GM12878 (cell line): ENCODE measurements around the gene KASH5. TPM values are rescaled to one million over a fixed set of nuclear protein-coding genes. Genes with fewer than 3 reads are reported as not detected.

Experiments used
- ATAC-seq: fragments of 200-7000 bp; cut with Tn5 transposase; 3 replicates; pipeline ENCODE4 v1.9.1; 2020; ENCODE audit warnings: mild to moderate bottlenecking, moderate library complexity
- BruUV-seq: library from RNA; stranded (reverse); fragments of 400-500 nt; replicated peaks from 2 replicates; lab custom pipeline; 2021; lab: Mats Ljungman, UMichigan
- CTCF ChIA-PET: fragments of 300-600 bp; sonication (Branson Sonifier 250); formaldehyde crosslinking; extraction: SDS; loops from one replicate; lab custom pipeline; 2021; ENCODE audit warnings: inconsistent platforms; lab: Yijun Ruan, JAX
- POLR2A ChIA-PET: fragments of 350-600 bp; formaldehyde crosslinking; extraction: SDS; loops from one replicate; lab custom pipeline; 2021; ENCODE audit warnings: inconsistent platforms; lab: Charles Lee
- RAD21 ChIA-PET: fragments of 300-600 bp; sonication (Branson Sonifier 250); formaldehyde crosslinking; loops from one replicate; lab custom pipeline; 2023; ENCODE audit warnings: antibody characterized with exemption; ENCODE audit not compliant: unreplicated experiment; lab: Charles Lee
- SMC1A ChIA-PET: fragments of 300-600 bp; sonication (Branson Sonifier 250); formaldehyde crosslinking; loops from one replicate; lab custom pipeline; 2023; ENCODE audit not compliant: unreplicated experiment, uncharacterized antibody; lab: Charles Lee
- DNase-seq: peaks from one replicate; pipeline ENCODE4 v3.0.0-alpha.2; 2011; ENCODE audit warnings: low read depth, low spot score
- FAIRE-seq: peaks from 3 replicates; lab custom pipeline; 2011; peaks lifted over from hg19 to GRCh38; lab: Jason Lieb, UNC
- H2AFZ ChIP-seq: 2 replicates; pipeline ENCODE4 v1.6.0; 2011; ENCODE audit warnings: low read depth, low read length, control low read depth; ENCODE audit not compliant: control insufficient read depth
- H3K27ac ChIP-seq: 2 replicates; pipeline ENCODE4 v1.5.1; 2011; ENCODE audit warnings: control low read depth; ENCODE audit not compliant: control insufficient read depth, insufficient read depth
- H3K27me3 ChIP-seq, 2 experiments: replicated peaks in 1 of 2; 2 replicates each; pipeline versions ENCODE4 v1.6.0 to v1.6.1; 2011; ENCODE audit warnings: low read length in 1 of 2; ENCODE audit not compliant: control insufficient read depth in 2 of 2, insufficient read depth in 2 of 2
- H3K36me3 ChIP-seq, 2 experiments: 2 replicates each; pipeline ENCODE4 v1.5.1; 2011; ENCODE audit warnings: low read length in 1 of 2; ENCODE audit not compliant: control insufficient read depth in 2 of 2, insufficient read depth in 2 of 2
- H3K4me1 ChIP-seq: 2 replicates; pipeline ENCODE4 v1.6.1; 2011; ENCODE audit warnings: mild to moderate bottlenecking, low read length, moderate library complexity, mixed read lengths; ENCODE audit not compliant: control insufficient read depth, insufficient read depth
- H3K4me2 ChIP-seq: 2 replicates; pipeline ENCODE4 v1.6.0; 2011; ENCODE audit warnings: control low read depth; ENCODE audit not compliant: control insufficient read depth, insufficient read depth
- H3K4me3 ChIP-seq: fragments of 200-600 bp; sonication (generic); 2 replicates; pipeline ENCODE4 v1.5.1; 2016
- H3K79me2 ChIP-seq: 2 replicates; pipeline ENCODE4 v1.6.0; 2011; ENCODE audit warnings: low read length; ENCODE audit not compliant: control insufficient read depth, insufficient read depth
- H3K9ac ChIP-seq: 2 replicates; pipeline ENCODE4 v1.8.0; 2011; ENCODE audit warnings: low read length, control low read depth, mixed read lengths; ENCODE audit not compliant: control insufficient read depth, insufficient read depth
- H3K9me3 ChIP-seq: replicated peaks from 3 replicates; pipeline ENCODE4 v1.5.1; 2011; ENCODE audit warnings: mild to moderate bottlenecking, low read length; ENCODE audit not compliant: control insufficient read depth, insufficient read depth
- H4K20me1 ChIP-seq: 2 replicates; pipeline ENCODE4 v1.6.0; 2011; ENCODE audit not compliant: control insufficient read depth, insufficient read depth
- ATF3 ChIP-seq: IDR thresholded peaks from 2 replicates; pipeline ENCODE4 v1.6.1; 2011; ENCODE audit warnings: low read depth, mild to moderate bottlenecking, low read length, moderate library complexity, borderline replicate concordance; ENCODE audit errors: extremely low read depth
- IKZF1 ChIP-seq: fragments of 450-650 bp; conservative IDR thresholded peaks from 2 replicates; pipeline ENCODE4 v1.6.1; 2017; ENCODE audit warnings: antibody characterized with exemption, mild to moderate bottlenecking
- TCF12 ChIP-seq: IDR thresholded peaks from 2 replicates; pipeline ENCODE4 v1.6.1; 2011; ENCODE audit warnings: low read depth, mild to moderate bottlenecking, low read length
- ZSCAN29 ChIP-seq: fragments of 450-650 bp; IDR thresholded peaks from 2 replicates; pipeline ENCODE4 v1.6.1; 2017; ENCODE audit warnings: mild to moderate bottlenecking, moderate library complexity
- WGBS: methylation state at CpG from one replicate; pipeline ENCODE4 v1.1.6; 2016; ENCODE audit warnings: low lambda C conversion rate; ENCODE audit not compliant: insufficient replicate concordance, insufficient coverage; ENCODE audit errors: missing lambda C conversion rate; 5-methylcytosine and 5-hydroxymethylcytosine counted together
- in situ Hi-C: fragments of 300-500 bp; cut with MboI; formaldehyde crosslinking; loops from 9 replicates; pipeline ENCODE4 v1.14.3; 2018; ENCODE audit warnings: mixed read lengths
- intact Hi-C: fragments of 100-400 bp; cut with micrococcal nuclease; formaldehyde crosslinking; loops from one replicate; pipeline ENCODE4 v1.14.2; 2022; ENCODE audit not compliant: unreplicated experiment
- polyA plus RNA-seq, 11 experiments: library from polyadenylated mRNA; depleted of rRNA in 4 of 11; unstranded in 6 of 11; stranded (reverse) in 5 of 11; fragments of >200 nt; fragmentation: Nextera tagmentation in 4 of 11; fragmentation: Illumina TruSeq in 1 of 11; extraction: Ambion mirVana in 4 of 11; extraction: Trizol in 1 of 11; gene quantifications; 1 replicate in 1 of 11; 2 replicates in 10 of 11; pipeline versions ENCODE4 v1.2.1 to v1.2.3, GENCODE V29; 2011 to 2016; ENCODE audit warnings: inconsistent platforms in 2 of 11, missing spikeins in 2 of 11, low read depth in 1 of 11
- total RNA-seq, 4 experiments: library from RNA; depleted of rRNA in 3 of 4; stranded (reverse); fragments of >200 nt in 3 of 4; fragmentation: Illumina TruSeq in 1 of 4; extraction: Trizol in 1 of 4; gene quantifications; 2 replicates each; pipeline versions ENCODE4 v1.2.1 to v1.2.3, GENCODE V29; 2013 to 2021

Gene KASH5
- total and polyA plus RNA-seq, 10 of the 15 experiments (the other 5 are each of a cell fraction or from before 2014, with no cell fraction given) = 0.03 to 0.06 (median 0.05) TPM; not detected in 7

GRCh38 chr19:49359851-49360820 is 27.9 kb upstream of the KASH5 start:
- BruUV-seq = no TSS peak
- Histone ChIP-seq H3K27me3 (peaks cover 12 to 17% of the 10 kb centered on the region in 2 experiments; a peak in 3 of 4 replicates), H3K27ac (no peak overlapping the region), H2AFZ (no peak overlapping the region), H3K4me2 (no peak overlapping the region), H4K20me1 (no peaks in the 10 kb centered on the region), H3K4me3 (no peak overlapping the region), H3K4me1 (peaks cover 7% of the 10 kb centered on the region), H3K9me3 (no peaks in the 10 kb centered on the region; the same call in 2 of the 3 replicates), H3K9ac (no peak overlapping the region), H3K36me3 (no peaks in the 10 kb centered on the region), H3K79me2 (no peaks in the 10 kb centered on the region)
- TF ChIP-seq TCF12 (0 out of 2 replicates have a peak, but pooled peaks have one; percentile 4), ZSCAN29 (no peak)
- in situ Hi-C loops = no loop called here
- FAIRE-seq (no peak), ATAC-seq (no peak), DNase-seq (no peak)
- POLR2A ChIA-PET = interaction anchor here (0.5 to 0.7 kb wide), 4 partner anchors 20 to 99 kb away, joined by 3 to 6 read pairs (median 4); no protein-coding TSS in a partner anchor
- SMC1A ChIA-PET = interaction anchor here (0.8 kb wide), 1 partner anchor 9 kb away, joined by 3 read pairs; no protein-coding TSS in a partner anchor
- intact Hi-C loops = no loop called here
- RAD21 ChIA-PET = interaction anchor here (0.6 to 1.1 kb wide), 2 partner anchors 34 to 572 kb away, joined by 3 to 6 read pairs; no protein-coding TSS in a partner anchor
- WGBS = 24% methylated on average over 13 of the region's 17 CpGs
- CTCF ChIA-PET = interaction anchor here (0.6 to 0.7 kb wide), 3 partner anchors 57 to 487 kb away, joined by 3 to 4 read pairs (median 3); no protein-coding TSS in a partner anchor

- TF ChIP-seq ATF3 = no peak
- peak; percentile 31; the same call in 1 of the 2 replicates for TF ChIP-seq IKZF1
- TF ChIP-seq, all 136 proteins: peak for 1
- no peak overlapping the region for H2AFZ ChIP-seq
- ChIA-PET RAD21 (no interaction called here), CTCF (interaction anchor here (0.6 to 0.7 kb wide), 3 partner anchors 26 to 61 kb away, joined by 3 to 4 read pairs (median 3); no protein-coding TSS in a partner anchor), SMC1A (no interaction called here), POLR2A (no interaction called here)
- peaks cover 12 to 15% of the 10 kb centered on the region in 2 experiments; a peak in 3 of 4 replicates for H3K27me3 ChIP-seq
- no peak; the same call in 2 of the 3 replicates for ATAC-seq
- H3K27ac ChIP-seq = no peak overlapping the region
- H3K79me2 ChIP-seq = no peaks in the 10 kb centered on the region
- H3K4me2 ChIP-seq = no peak overlapping the region
- FAIRE-seq = no peak
- no peak for DNase-seq
- peaks cover 7% of the 10 kb centered on the region for H3K4me1 ChIP-seq
- no peaks in the 10 kb centered on the region for H4K20me1 ChIP-seq
- intact Hi-C loops (no loop called here), in situ Hi-C loops (no loop called here)
- H3K36me3 ChIP-seq = no peaks in the 10 kb centered on the region
- no peak overlapping the region for H3K9ac ChIP-seq
- WGBS = 36% methylated on average over 22 of the region's 27 CpGs
- no peaks in the 10 kb centered on the region; the same call in 2 of the 3 replicates for H3K9me3 ChIP-seq
- no TSS peak for BruUV-seq
- H3K4me3 ChIP-seq = no peak overlapping the region
These were observed 26.5 kb upstream of the KASH5 start for GRCh38 chr19:49361438-49362047.
